GM18870 (cell line): ENCODE data around the gene COBL.

Source experiments
- ATAC-seq: cut with Tn5 transposase; IDR thresholded peaks from one replicate; pipeline ENCODE4 v1.9.1; 2021; ENCODE audit warnings: moderate library complexity; ENCODE audit not compliant: unreplicated experiment

The COBL gene

GRCh38 chr7:51126813-51127617 is 189.6 kb downstream of the COBL start:
- no peak for ATAC-seq

GRCh38 chr7:51126324-51126723 is 190.3 kb downstream of the COBL start:
- no peak for ATAC-seq

- ATAC-seq: no peak
These were observed 192.3 kb downstream of the COBL start for GRCh38 chr7:51124321-51124720.

- ATAC-seq: no peak
These were observed 193.1 kb downstream of the COBL start for GRCh38 chr7:51123322-51124019.

GRCh38 chr7:51121931-51122425 is 194.6 kb downstream of the COBL start:
- no peak for ATAC-seq

GRCh38 chr7:51121036-51121790 is 195.4 kb downstream of the COBL start:
- ATAC-seq: no peak

- no peak for ATAC-seq
These were observed 198.0 kb downstream of the COBL start for GRCh38 chr7:51118628-51119027.

- no peak for ATAC-seq
These were observed 202.1 kb downstream of the COBL start for GRCh38 chr7:51114501-51114900.

GRCh38 chr7:51113962-51114361 is 202.6 kb downstream of the COBL start:
- ATAC-seq: no peak

- ATAC-seq: no peak
These were observed 203.0 kb downstream of the COBL start for GRCh38 chr7:51113560-51113959.

- no peak for ATAC-seq
These were observed 205.2 kb downstream of the COBL start for GRCh38 chr7:51111241-51111940.

- no peak for ATAC-seq
These were observed 208.5 kb downstream of the COBL start for GRCh38 chr7:51108134-51108533.

GRCh38 chr7:51104278-51104677 is 212.3 kb downstream of the COBL start:
- no peak for ATAC-seq

- no peak for ATAC-seq
These were observed 212.9 kb downstream of the COBL start for GRCh38 chr7:51103718-51104117.

- no peak for ATAC-seq
These were observed 213.8 kb downstream of the COBL start for GRCh38 chr7:51102828-51103227.

- no peak for ATAC-seq
These were observed 215.4 kb downstream of the COBL start for GRCh38 chr7:51101111-51101757.

GRCh38 chr7:51090411-51090810 is 226.2 kb downstream of the COBL start:
- no peak for ATAC-seq

- ATAC-seq: no peak
These were observed 231.4 kb downstream of the COBL start for GRCh38 chr7:51085034-51085692.

- ATAC-seq: no peak
These were observed 232.5 kb downstream of the COBL start for GRCh38 chr7:51084121-51084520.
